Measurements from ENCODE around the gene BCO1. TPM values are rescaled to one million over a fixed set of nuclear protein-coding genes. Genes with fewer than 3 reads are reported as not detected.
A peak's percentile ranks its signal among the peaks of the same experiment; 100 is the strongest.

Gene BCO1
- total and polyA plus RNA-seq, 2 of the 4 experiments (the other 2 are of a cell fraction), result not detected

GRCh38 chr16:81261049-81261648, 22.7 kb downstream of the BCO1 start:
- Histone ChIP-seq H3K14ac (replicated peaks; ENCODE audit: low read depth, low read length) (no peak overlapping the region), H4K8ac (ENCODE audit: low read depth in 2 of 2, low read length in 2 of 2) (no peak overlapping the region), H3K79me1 (ENCODE audit: low read depth in 1 of 2, low read length in 2 of 2) (no peaks in the 10 kb centered on the region), H3K4ac (ENCODE audit: low read depth, low read length) (no peak overlapping the region), H4K5ac (ENCODE audit: low read depth, low read length) (no peak overlapping the region), H3K9me3 (ENCODE audit: control insufficient read depth, insufficient read depth, low read length) (no peaks in the 10 kb centered on the region), H4K91ac (ENCODE audit: insufficient read depth, low read depth, low read length) (no peak overlapping the region), H2BK5ac (ENCODE audit: low read depth, low read length, poor library complexity, severe bottlenecking) (no peak overlapping the region), H3K56ac (ENCODE audit: extremely low read depth, insufficient read depth, low read length) (no peak overlapping the region), H2BK20ac (ENCODE audit: low read depth, low read length) (no peak overlapping the region), H2BK15ac (ENCODE audit: low read depth, low read length) (no peak overlapping the region), H3K9ac (ENCODE audit: low read depth, low read length) (no peak overlapping the region), H3K4me2 (ENCODE audit: low read depth, low read length) (no peak overlapping the region), H2AK5ac (ENCODE audit: low read depth, low read length) (no peak overlapping the region), H3K4me3 (ENCODE audit: insufficient read depth, low read depth, low read length) (no peak overlapping the region), H3K23ac (ENCODE audit: low read depth, low read length) (no peak overlapping the region), H3K9me1 (ENCODE audit: insufficient read depth, low read length) (no peaks in the 10 kb centered on the region), H2BK120ac (ENCODE audit: low read depth, low read length) (no peak overlapping the region), H3K27ac (ENCODE audit: insufficient read depth, low read length) (no peak overlapping the region), H3K36me3 (ENCODE audit: control insufficient read depth, insufficient read depth, low read length) (no peaks in the 10 kb centered on the region), H3K18ac (ENCODE audit: low read depth, low read length) (no peak overlapping the region), H2AK9ac (replicated peaks; ENCODE audit: low read depth, low read length, poor library complexity) (no peak overlapping the region), H2AFZ (replicated peaks; ENCODE audit: low read length, poor library complexity) (no peak overlapping the region), H4K20me1 (ENCODE audit: insufficient read depth, low read length) (no peaks in the 10 kb centered on the region), H3K4me1 (ENCODE audit: control insufficient read depth, insufficient read depth, low read length) (no peaks in the 10 kb centered on the region), H3K27me3 (ENCODE audit: control insufficient read depth, insufficient read depth, low read length) (0 out of 2 replicates have a peak, but pooled peaks cover 2% of the 10 kb centered on the region)
- intact Hi-C loops (cut with micrococcal nuclease), result no loop called here
- POLR2A ChIA-PET (ENCODE audit: unreplicated experiment), result no interaction called here
- CTCF ChIA-PET, result interaction anchor here (0.6 to 2.0 kb wide), 3 partner anchors 16 to 206 kb away, joined by 3 to 4 read pairs (median 3); no protein-coding TSS in a partner anchor
- in situ Hi-C loops (cut with MboI; ENCODE audit: low sequenced_read_pairs), result no loop called here
- dilution Hi-C loops (cut with HindIII; ENCODE audit: low sequenced_read_pairs, unreplicated experiment), result no loop called here
- TF ChIP-seq RCOR1 (IDR thresholded peaks at IDR 0.05; ENCODE audit: insufficient replicate concordance, low read length) (no peak), CEBPB (IDR thresholded peaks at IDR 0.05; ENCODE audit: low read depth, low read length) (no peak), FOS (IDR thresholded peaks at IDR 0.05; ENCODE audit: low read depth, low read length) (no peak), RAD21 (IDR thresholded peaks at IDR 0.05; ENCODE audit: low read length) (peak; percentile 35; the same call in 1 of the 2 replicates), MXI1 (IDR thresholded peaks at IDR 0.05; ENCODE audit: borderline replicate concordance, low read depth, low read length) (no peak), NFE2L2 (IDR thresholded peaks at IDR 0.05; ENCODE audit: low read depth, low read length) (no peak), BHLHE40 (IDR thresholded peaks at IDR 0.05; ENCODE audit: low read depth, low read length) (no peak), POLR2A (IDR thresholded peaks at IDR 0.05; ENCODE audit: low read depth, low read length) (no peak), SMC3 (IDR thresholded peaks at IDR 0.05; ENCODE audit: low read depth, low read length) (0 out of 2 replicates have a peak, but pooled peaks have one; percentile 22)
- TF ChIP-seq, protein P1, sequence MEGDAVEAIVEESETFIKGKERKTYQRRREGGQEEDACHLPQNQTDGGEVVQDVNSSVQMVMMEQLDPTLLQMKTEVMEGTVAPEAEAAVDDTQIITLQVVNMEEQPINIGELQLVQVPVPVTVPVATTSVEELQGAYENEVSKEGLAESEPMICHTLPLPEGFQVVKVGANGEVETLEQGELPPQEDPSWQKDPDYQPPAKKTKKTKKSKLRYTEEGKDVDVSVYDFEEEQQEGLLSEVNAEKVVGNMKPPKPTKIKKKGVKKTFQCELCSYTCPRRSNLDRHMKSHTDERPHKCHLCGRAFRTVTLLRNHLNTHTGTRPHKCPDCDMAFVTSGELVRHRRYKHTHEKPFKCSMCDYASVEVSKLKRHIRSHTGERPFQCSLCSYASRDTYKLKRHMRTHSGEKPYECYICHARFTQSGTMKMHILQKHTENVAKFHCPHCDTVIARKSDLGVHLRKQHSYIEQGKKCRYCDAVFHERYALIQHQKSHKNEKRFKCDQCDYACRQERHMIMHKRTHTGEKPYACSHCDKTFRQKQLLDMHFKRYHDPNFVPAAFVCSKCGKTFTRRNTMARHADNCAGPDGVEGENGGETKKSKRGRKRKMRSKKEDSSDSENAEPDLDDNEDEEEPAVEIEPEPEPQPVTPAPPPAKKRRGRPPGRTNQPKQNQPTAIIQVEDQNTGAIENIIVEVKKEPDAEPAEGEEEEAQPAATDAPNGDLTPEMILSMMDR (conservative IDR thresholded peaks at IDR 0.05; ENCODE audit: low read depth, low read length), result peak; percentile 47
- TF ChIP-seq, protein P2, sequence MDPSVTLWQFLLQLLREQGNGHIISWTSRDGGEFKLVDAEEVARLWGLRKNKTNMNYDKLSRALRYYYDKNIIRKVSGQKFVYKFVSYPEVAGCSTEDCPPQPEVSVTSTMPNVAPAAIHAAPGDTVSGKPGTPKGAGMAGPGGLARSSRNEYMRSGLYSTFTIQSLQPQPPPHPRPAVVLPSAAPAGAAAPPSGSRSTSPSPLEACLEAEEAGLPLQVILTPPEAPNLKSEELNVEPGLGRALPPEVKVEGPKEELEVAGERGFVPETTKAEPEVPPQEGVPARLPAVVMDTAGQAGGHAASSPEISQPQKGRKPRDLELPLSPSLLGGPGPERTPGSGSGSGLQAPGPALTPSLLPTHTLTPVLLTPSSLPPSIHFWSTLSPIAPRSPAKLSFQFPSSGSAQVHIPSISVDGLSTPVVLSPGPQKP (IDR thresholded peaks at IDR 0.05; ENCODE audit: borderline replicate concordance, low read depth, low read length), result no peak
- WGBS, 2 experiments (ENCODE audit: extremely low coverage in 2 of 2, insufficient read length in 1 of 2), result 85% methylated on average over 5 of the region's 11 CpGs; no CpG with 5 or more reads in 1 of the 2 experiments
- ATAC-seq (ENCODE audit: low read depth), result no peak
- DNase-seq, result no peak
- no TSS peak for BruUV-seq (replicated peaks)

Measured in IMR-90 (cell line).